GM23338 (cell line): Measurements from ENCODE around the gene ATXN7. TPM values are rescaled to one million over a fixed set of nuclear protein-coding genes. Genes with fewer than 3 reads are reported as not detected.

Experiments
- ATAC-seq: fragments of 200-7000 bp; cut with Tn5 transposase; 3 replicates; pipeline ENCODE4 v1.9.1; 2020
- DNase-seq: peaks from one replicate; pipeline ENCODE4 v3.0.0-alpha.2; 2015; ENCODE audit warnings: low spot score
- H2AFZ ChIP-seq: fragments of 200-600 bp; sonication (generic); 2 replicates; pipeline ENCODE4 v1.8.0; 2016; ENCODE audit warnings: antibody characterized with exemption, mild to moderate bottlenecking, moderate library complexity
- H3F3A ChIP-seq: fragments of 200-600 bp; sonication (generic); replicated peaks from 2 replicates; pipeline ENCODE4 v1.8.0; 2017; ENCODE audit warnings: antibody characterized with exemption, mixed run types, low read depth
- H3K27ac ChIP-seq: fragments of 200-600 bp; sonication (generic); 2 replicates; pipeline ENCODE4 v1.6.1; 2016; ENCODE audit warnings: low read depth
- H3K27me3 ChIP-seq: fragments of 200-600 bp; sonication (generic); 2 replicates; pipeline ENCODE4 v1.8.0; 2016; ENCODE audit warnings: mild to moderate bottlenecking, mixed run types, moderate library complexity; ENCODE audit not compliant: insufficient read depth
- H3K36me3 ChIP-seq: fragments of 200-600 bp; sonication (generic); 2 replicates; pipeline ENCODE4 v1.8.0; 2016; ENCODE audit warnings: mild to moderate bottlenecking; ENCODE audit not compliant: insufficient read depth
- H3K4me1 ChIP-seq: fragments of 200-600 bp; sonication (generic); 2 replicates; pipeline ENCODE4 v1.8.0; 2016; ENCODE audit warnings: mild to moderate bottlenecking, moderate library complexity; ENCODE audit not compliant: insufficient read depth
- H3K4me2 ChIP-seq: fragments of 200-600 bp; sonication (generic); 2 replicates; pipeline ENCODE4 v1.7.1; 2017; ENCODE audit warnings: mixed run types
- H3K4me3 ChIP-seq: fragments of 200-600 bp; sonication (generic); 2 replicates; pipeline ENCODE4 v1.6.1; 2016; ENCODE audit warnings: mixed run types
- H3K79me2 ChIP-seq: fragments of 200-600 bp; sonication (generic); replicated peaks from 2 replicates; pipeline ENCODE4 v1.8.0; 2017; ENCODE audit warnings: mild to moderate bottlenecking; ENCODE audit not compliant: insufficient read depth
- H3K9me2 ChIP-seq: fragments of 200-600 bp; sonication (generic); 2 replicates; pipeline ENCODE4 v1.8.0; 2017; ENCODE audit not compliant: insufficient read depth
- H4K20me1 ChIP-seq: fragments of 200-600 bp; sonication (generic); replicated peaks from 2 replicates; pipeline ENCODE4 v1.8.0; 2017; ENCODE audit warnings: mild to moderate bottlenecking; ENCODE audit not compliant: insufficient read depth
- H3K27ac Mint-ChIP-seq: 2 replicates; pipeline ENCODE4 v1.8.0; 2020; ENCODE audit warnings: inconsistent platforms, mild to moderate bottlenecking, moderate library complexity, mixed read lengths
- H3K27me3 Mint-ChIP-seq: 3 replicates; pipeline ENCODE4 v1.8.0; 2022; ENCODE audit warnings: low read depth, mild to moderate bottlenecking, moderate library complexity, mixed read lengths, inconsistent platforms; ENCODE audit not compliant: insufficient read depth, poor library complexity
- H3K36me3 Mint-ChIP-seq: 3 replicates; pipeline ENCODE4 v1.8.0; 2021; ENCODE audit warnings: low read depth, mild to moderate bottlenecking, inconsistent platforms, moderate library complexity, mixed read lengths
- H3K4me1 Mint-ChIP-seq: 3 replicates; pipeline ENCODE4 v1.8.0; 2020; ENCODE audit warnings: mild to moderate bottlenecking, inconsistent platforms, mixed read lengths
- H3K4me3 Mint-ChIP-seq: 3 replicates; pipeline ENCODE4 v1.8.0; 2021; ENCODE audit warnings: moderate library complexity, mild to moderate bottlenecking, inconsistent platforms, mixed read lengths
- H3K9me3 Mint-ChIP-seq: 3 replicates; pipeline ENCODE4 v1.8.0; 2020; ENCODE audit warnings: moderate library complexity, mild to moderate bottlenecking, inconsistent platforms, mixed read lengths
- CREB1 ChIP-seq: fragments of 250-450 bp; sonication (Bioruptor Pico); IDR thresholded peaks from 2 replicates; pipeline ENCODE4 v1.5.0; 2020; ENCODE audit warnings: low read depth, mild to moderate bottlenecking, moderate library complexity
- CTCF ChIP-seq, 2 experiments: fragments of 200-600 bp in 1 of 2; sonication (generic) in 1 of 2; conservative IDR thresholded peaks; 2 replicates each; pipeline versions ENCODE4 v1.5.1 to v1.6.1; 2016 to 2017; ENCODE audit warnings: antibody characterized with exemption in 2 of 2, low read depth in 2 of 2, mild to moderate bottlenecking in 2 of 2, moderate library complexity in 1 of 2
- ETS1 ChIP-seq: IDR thresholded peaks from 2 replicates; pipeline ENCODE4 v1.6.1; 2016; ENCODE audit warnings: antibody characterized with exemption
- JUNB ChIP-seq: IDR thresholded peaks from one replicate; pipeline ENCODE4 v1.6.1; 2016; ENCODE audit warnings: antibody characterized with exemption; ENCODE audit not compliant: unreplicated experiment
- REST ChIP-seq: IDR thresholded peaks from one replicate; pipeline ENCODE4 v1.6.1; 2018; ENCODE audit warnings: antibody characterized with exemption; ENCODE audit not compliant: unreplicated experiment
- ZNF114 ChIP-seq: fragments of 250-450 bp; sonication (Bioruptor Pico); IDR thresholded peaks from 2 replicates; pipeline ENCODE4 v1.5.0; 2020; ENCODE audit warnings: mild to moderate bottlenecking, moderate library complexity
- polyA plus RNA-seq: library from polyadenylated mRNA; unstranded; fragments of >200 nt; fragmentation: Nextera tagmentation; extraction: Ambion mirVana; gene quantifications from 2 replicates; pipeline ENCODE4 v1.2.1, GENCODE V29; 2016
- total RNA-seq: library from RNA; depleted of rRNA; stranded (reverse); fragments of >200 nt; shearing (Covaris generic); gene quantifications from 2 replicates; pipeline ENCODE4 v1.2.3, GENCODE V29; 2014

The ATXN7 gene
- total and polyA plus RNA-seq, 2 experiments from 2014 or later, result 4.0 to 17.2 TPM

GRCh38 chr3:64037084-64037483 is 173.4 kb downstream of the ATXN7 start:
- no peak overlapping the region for H3K27ac Mint-ChIP-seq
- H3K4me1 ChIP-seq, result no peaks in the 10 kb centered on the region

More at GRCh38 chr3:64037084-64037483, 173.4 kb downstream of the ATXN7 start:
- peaks cover 4% of the 10 kb centered on the region for H3K27me3 Mint-ChIP-seq
- H3K4me2 ChIP-seq, result no peak overlapping the region
- H3K9me3 Mint-ChIP-seq, result no peaks in the 10 kb centered on the region; the same call in 1 of the 3 replicates
- TF ChIP-seq REST (no peak), CREB1 (no peak), CTCF (conservative IDR thresholded peaks at IDR 0.05; ENCODE audit: low read depth in 2 of 2) (no peak), JUNB (no peak), ETS1 (no peak), ZNF114 (no peak)
- H3K4me3 ChIP-seq, result no peak overlapping the region
- H3K4me1 Mint-ChIP-seq, result peaks cover 2% of the 10 kb centered on the region; the same call in 2 of the 3 replicates
- no peaks in the 10 kb centered on the region for H3K36me3 Mint-ChIP-seq
- no peaks in the 10 kb centered on the region for H3K79me2 ChIP-seq
- no peaks in the 10 kb centered on the region for H4K20me1 ChIP-seq
- H2AFZ ChIP-seq, result no peak overlapping the region
- H3K9me2 ChIP-seq, result no peaks in the 10 kb centered on the region
- H3K27me3 ChIP-seq, result no peaks in the 10 kb centered on the region
- H3K4me3 Mint-ChIP-seq, result no peak overlapping the region
- ATAC-seq, result no peak
- H3F3A ChIP-seq, result no peaks in the 10 kb centered on the region
- H3K27ac ChIP-seq, result no peak overlapping the region
- DNase-seq, result no peak
- H3K36me3 ChIP-seq, result no peaks in the 10 kb centered on the region
